SKM-1 (cell line): ENCODE data around the gene SPPL2A.
A peak's percentile ranks its signal among the peaks of the same experiment; 100 is the strongest.
"Not testable (repeated sequence)": the region's sequence is repeated elsewhere in the genome, so short reads cannot be mapped to it uniquely, and the experiment has no call there.

Source experiments
- DNase-seq: peaks from one replicate; lab custom pipeline; 2025; ENCODE audit not compliant: unreplicated experiment; lab: John Stamatoyannopoulos, UW

The SPPL2A gene

DNA sequence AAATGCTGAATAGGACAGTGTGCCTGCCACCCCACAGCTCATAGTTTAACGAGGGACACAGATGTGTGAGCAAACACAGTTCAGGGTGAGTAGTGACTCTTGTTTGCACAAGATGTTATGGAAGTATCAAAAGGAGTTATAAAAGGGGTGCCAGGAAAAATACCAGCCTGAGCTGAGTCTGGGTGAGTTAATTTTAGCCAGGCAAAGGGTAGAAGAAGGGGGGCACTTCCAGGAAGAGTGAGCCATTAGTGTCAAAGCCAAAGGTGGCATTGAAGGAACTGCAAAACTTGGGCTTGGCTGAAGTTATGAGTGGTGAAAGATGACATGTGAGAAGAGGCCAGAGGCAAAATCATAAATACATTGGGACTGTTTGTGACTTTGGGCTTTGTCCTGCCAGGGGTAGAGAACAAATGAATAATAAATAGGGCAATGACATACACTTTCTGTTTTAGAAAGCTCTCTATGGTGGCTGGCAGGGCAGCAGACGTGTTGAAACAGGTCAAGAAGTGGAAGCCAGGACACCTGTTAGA is 1.9 kb upstream of the SPPL2A start:
- no peak for DNase-seq

DNA sequence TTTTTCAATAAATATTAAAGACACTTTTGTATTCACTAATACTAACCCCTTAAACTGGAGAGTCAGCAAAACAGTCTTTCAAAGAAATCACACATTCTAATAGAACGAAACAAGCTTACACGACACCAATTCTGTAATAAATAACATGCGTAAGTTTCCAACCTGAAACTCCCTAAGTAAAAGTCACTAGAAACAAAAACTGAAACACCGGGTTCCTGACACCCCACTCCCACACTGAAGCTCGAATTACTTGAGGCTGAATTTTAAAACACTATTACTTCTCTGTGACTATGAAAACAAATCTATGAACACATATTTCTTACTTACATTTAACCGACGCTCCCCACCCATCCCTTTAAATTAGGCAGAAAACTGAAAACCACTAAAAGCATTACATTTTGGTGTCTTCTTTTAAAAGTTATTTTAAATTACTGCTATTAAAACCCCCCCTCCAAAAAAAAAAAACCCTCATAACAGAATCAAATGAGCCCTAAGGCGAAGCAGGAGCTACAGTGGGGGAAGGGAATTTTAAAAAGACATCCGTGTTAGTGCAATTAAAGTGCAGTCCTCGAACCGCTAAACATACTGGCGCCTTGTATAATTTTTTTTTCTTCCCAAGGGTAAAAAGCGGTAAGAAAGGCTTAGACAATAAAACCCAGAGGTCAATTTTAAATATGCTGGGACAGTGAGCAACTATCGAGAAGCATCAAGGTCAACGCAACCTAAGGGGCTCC is 878 bp downstream of the SPPL2A start:
- peak; percentile 65 for DNase-seq

DNA sequence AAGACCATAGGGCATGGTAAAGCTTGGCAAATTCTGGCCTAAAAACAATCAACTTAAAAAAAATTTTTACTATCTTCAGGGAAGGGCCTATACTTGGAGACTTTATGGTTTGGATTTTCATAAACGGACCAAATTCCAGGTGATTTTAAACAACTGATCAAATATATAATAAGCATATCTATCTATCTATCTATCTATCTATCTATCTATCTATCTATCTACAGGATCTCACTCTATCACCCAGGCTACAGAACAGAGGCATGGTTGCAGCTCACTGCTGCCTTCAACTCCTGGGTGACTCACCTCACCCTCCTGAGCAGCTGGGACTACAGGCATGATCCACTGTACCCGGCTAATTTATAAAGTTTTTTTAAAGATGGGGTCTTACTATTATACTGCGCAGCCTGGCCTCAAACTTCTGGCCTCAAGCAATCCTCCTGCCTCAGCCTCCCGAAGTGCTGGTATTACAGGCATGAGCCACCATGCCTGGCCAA is 6.7 kb downstream of the SPPL2A start:
- DNase-seq, result no peak

DNA sequence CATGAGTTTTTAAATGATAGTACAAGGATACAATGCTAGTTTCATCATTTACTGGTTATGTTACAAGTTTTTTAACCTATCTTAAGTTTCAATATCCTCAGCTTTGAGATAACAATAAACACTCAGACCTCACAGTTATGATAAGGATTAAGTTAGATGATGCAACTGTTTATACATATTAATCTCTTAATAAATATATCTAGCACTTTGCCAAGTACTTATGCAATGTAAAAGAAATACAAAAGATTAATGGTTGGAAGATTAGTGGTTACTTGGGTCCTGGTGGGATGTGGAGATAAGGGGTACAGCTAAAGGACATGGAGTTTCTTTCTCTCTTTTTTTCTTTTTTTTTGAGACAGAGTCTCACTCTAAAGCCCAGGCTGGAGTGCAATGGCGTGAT is 12.0 kb downstream of the SPPL2A start:
- DNase-seq, result no peak

DNA sequence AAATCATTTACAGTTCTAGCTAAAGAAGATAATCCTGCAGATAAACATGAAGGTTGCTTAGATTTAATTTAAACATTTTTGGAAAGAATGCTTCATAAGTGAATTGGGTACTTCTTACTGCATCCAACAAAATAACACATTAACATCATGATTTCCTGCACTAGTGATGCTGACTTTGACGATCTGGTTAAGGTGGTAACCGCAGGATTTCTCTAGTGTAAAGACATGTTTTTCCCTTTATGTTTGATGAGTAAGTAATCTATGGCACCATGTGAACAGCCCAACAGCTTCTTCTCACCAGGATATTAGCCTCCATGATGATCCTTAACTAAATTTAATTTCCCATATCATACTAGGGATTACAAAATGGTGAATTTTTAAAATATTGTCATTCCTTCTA is 14.1 kb downstream of the SPPL2A start:
- no peak for DNase-seq

DNA sequence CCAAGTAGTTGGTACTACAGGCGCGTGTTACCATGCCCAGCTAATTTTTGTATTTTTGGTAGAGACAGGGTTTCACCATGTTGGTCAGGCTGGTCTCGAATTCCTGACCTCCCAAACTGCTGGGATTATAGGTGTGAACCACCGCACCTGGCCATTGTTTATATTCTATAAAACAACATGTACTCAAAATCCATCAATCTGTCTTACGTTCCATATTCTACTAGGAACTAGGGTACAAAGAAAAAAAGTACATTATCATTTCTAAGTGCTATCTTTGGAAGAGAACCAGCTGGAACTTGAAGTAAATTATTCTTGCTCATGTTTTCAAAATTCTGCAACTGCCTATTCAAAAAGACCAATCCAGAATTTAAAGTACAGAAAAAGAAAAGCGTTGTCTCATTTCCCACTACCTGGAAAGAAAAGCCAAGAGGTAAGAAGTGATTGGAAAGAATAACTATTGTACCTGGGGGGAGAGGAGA is 15.2 kb downstream of the SPPL2A start:
- no peak for DNase-seq

DNA sequence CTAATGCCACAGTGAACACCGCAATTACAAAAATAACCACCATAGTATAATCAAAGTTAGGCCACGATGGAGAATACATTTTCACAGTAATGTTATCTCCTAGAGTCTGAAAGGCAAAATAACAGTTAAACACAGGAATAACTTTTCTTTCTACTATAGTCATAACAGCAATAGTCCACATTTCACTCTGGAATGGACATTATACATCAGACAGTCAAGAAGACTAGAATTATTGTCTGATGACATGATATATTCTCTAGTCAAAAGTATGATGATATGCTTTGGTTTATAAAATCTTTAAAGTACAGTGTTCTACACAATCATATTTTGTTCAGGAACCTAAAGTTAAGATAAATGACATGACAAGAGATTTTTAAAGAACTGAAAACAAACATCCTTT is 18.0 kb downstream of the SPPL2A start:
- DNase-seq, result no peak

DNA sequence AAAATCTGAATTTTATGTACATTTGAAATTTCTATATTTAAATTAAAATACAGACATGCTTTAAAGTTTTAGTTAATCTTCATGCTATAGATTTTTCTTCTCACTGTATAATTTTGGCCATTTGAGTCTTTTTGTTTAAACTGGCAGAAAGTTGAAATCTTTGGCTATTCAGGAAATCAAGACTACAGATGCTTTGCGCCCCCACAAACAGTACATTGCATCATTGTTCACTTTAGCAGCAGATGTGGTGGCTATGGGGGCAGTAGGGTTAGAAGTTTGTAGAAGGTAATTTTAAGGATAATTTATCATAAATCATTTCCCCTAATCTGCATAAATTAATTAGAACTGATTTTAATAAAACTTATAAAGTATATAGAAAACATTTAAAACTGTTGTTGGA is 20.9 kb downstream of the SPPL2A start:
- no peak for DNase-seq

DNA sequence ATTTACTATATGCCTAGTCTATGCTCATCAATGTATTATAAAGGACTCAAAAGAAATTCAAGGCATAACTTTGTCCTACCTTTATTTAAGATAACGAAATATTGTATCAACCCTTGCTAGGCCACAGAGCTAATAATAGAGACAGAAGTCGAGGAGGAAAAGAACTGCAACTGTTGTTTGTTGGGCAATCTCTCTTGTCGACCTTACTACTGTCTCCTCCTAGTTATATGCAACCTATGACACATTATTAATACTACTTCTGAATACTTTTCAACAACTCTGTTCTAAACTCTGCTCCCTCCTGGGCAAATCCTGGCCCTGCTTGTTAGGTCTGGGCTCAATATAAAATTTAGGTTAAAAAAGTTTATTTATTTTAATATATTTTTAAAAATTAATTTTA is 24.6 kb downstream of the SPPL2A start:
- no peak for DNase-seq

DNA sequence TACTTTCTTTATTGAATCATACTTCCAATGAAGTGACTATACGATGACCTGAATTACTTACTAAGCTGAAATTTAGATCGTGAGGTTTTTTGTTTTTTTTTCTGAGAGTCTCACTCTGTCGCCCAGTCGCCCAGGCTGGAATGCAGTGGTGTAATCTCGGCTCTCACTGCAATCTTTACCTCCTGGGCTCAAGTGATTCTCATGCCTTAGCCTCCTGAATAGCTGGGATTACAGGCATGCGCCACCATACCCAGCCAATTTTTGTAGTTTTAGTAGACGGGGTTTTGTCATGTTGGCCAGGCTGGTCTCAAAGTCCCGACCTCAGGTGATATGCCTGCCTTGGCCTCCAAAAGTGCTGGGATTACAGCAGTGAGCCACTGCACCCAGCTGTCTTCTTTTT is 28.7 kb downstream of the SPPL2A start:
- DNase-seq, result no peak

DNA sequence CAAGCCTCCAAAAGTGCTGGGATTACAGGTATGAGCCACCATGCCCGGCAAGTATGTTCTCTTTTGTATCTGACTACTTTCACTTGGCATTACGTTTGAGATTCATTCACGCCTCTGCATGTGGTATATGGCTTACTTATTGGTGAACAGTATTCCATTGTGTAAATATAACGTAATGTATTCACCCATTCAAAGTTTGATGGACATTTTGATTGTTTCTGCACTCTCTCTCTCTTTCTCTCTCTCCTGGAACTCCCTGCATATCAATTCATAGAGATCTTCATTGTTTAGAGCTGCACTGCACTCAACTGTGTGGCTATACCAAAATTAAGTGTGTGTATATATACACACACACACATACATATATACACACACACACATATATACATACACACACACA is 30.4 kb downstream of the SPPL2A start:
- DNase-seq, result no peak

DNA sequence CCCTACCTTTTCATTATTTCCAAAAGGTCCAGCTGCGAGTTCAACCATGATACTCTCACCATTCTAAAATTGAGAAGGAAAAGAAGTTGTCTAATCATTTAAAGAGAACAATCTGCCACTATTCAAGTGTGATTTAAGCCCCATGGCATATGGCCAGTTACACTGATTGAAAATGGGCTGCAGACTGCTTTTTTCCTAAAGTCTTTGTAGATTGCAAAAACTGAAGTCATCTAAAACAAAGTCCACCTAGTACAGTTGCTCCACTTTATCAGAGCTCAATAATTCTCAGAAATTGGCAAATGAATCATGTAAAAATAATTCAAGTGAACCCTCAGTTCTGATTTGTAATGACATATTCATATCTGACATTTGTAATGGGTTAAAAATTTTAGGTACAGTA is 39.2 kb downstream of the SPPL2A start:
- no peak for DNase-seq

DNA sequence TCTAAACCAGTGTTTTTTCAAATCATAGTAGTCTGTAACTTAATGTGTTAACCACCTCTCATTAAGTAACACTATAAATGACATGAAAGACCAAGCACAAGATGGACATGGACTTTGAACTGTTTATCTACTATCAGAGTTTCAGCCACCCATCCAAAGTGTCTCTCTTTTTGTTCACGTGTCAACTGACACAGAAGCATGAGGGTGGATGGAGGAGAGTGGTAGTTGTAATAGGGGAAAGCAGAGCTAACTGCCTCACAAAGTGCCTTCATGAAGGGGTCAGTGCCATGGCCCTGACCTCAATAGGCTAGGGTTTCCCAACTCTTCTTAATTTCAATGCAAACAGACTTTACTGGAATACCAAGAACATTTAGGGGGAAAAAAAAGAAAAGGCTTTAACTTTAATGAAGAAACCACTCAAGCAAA is 46.8 kb downstream of the SPPL2A start:
- no peak for DNase-seq

DNA sequence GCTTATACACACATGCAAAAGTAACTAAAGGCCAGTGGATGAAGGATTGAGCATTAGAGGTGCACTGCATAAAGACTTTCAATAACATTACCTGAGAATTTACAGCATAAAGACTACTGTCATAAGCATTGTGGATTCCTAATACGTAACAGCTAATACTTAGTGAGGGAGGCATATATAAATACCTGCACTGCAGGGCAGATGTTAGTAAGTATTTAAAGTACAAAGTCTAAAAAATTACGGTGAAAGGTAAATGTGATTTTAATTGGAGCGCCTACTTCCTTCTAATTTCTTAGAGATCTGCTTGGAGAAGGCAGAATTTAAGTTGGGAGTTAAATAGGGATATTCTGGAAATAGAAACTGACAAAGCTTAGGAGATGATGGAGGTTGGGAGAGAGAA is 53.5 kb downstream of the SPPL2A start:
- no peak for DNase-seq

DNA sequence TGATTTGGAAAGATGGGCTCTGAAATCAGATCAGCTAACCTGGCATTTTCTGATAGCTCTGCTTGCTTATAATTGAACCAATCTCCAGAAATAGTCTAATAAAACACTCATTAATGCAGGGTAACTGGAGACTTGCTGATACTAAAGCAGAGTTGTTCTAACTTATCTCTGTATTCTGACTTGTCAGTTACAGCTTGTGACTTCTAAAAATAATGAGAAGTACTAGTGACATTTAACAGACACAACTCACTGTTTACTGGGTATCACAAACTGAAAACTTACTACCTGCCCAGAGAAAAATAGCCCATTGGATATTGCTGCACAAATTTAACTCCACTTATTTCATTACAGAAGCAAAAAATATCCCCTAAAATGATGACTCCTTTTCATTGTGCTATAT is 54.9 kb downstream of the SPPL2A start:
- no peak for DNase-seq

DNA sequence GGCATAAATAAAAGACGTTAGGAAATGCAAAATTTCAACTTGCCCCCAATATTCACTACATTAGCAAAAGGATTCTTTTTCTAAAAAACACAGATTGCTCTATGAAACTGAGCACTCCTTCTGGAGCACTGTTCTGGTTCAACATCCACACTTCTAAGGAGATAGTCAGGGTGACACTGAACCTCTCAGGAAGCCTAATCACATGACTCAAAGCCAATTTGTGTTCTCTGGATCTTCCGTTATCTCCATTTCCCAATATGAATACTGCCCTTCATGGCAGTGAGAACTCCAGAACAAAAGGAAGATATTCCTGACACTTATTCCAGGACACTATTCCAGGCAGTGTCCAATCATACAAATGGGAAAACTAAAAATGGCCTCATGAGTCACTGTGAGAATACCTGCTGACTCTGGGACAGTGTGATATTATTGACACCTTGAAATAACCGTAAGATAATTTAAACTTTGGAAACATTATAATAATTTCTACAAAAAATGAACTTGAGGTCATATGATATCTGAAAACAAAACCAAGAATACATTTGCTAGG is 57.6 kb downstream of the SPPL2A start:
- no peak for DNase-seq

DNA sequence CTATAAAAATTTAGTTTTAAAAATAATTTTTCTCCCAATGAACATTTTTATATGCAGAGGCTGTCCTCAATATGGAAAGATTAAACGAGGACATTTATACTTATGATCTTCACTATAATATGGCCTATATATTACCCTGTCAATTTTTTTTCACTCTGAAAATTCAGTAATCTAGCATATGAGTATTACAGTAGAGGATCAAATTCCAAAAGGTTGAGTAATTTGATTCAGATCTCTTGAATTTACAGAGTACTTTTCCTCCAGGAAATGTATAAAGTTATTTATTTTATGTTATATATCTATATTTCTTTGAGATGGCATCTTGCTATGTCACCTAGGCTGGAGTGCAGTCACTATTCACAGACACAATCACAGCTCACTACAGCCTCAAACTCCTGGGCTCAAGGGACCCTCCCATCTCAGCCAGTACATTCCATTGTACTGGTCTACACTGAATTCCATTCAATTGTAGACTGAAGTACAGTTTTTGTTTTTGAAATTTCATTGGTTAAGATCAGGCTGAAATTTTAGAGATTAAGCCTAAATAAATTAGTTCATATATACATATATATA is 62.7 kb downstream of the SPPL2A start:
- DNase-seq, result no peak

DNA sequence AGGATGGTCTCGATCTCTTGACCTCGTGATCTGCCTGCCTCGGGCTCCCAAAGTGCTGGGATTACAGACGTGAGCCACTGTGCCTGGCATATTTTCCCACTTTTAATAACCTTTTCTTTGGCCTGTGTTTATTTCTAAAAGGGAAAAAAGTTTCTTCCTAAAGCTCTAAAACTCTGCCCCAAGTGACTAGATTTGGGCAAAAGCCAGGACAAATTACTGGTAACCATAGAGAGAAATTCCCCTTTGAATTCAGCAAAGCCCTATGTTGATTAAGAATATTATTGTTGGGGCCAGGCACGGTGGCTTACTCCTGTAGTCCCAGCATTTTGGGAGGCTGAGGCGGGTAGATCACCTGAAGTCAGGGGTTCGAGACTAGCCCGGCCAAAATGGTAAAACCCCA is 67.4 kb downstream of the SPPL2A start:
- no peak for DNase-seq

DNA sequence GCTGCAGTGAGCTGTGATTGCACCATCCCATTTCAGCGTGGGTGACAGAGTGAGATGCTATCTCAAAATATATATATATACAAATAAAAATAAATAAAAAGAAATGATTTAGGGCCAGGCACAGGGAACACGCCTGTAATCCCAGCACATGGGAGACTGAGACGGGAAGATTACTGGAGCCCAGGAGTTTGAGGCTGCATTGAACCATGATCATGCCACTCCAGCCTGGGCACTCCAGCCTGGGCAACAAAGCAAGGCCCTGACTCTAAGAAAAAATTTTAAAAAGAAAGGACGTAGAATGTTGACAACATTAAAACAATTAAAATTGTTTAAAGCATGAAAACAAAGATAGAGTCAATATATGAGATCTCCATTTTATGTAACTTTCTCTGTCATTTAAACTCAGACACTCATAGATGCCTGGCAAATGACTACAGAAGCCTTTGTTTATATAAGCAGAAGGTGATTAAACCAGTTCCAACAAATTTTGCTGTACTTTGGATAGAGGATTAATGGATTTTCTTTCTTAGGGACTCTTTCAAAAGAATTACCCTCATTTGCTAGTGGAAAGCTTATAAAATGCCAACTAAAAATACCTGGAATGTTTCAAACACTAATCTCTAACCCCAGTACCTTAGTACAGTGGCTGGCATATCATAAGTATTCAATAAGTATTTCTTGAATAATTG is 68.3 kb downstream of the SPPL2A start:
- DNase-seq, result no peak

DNA sequence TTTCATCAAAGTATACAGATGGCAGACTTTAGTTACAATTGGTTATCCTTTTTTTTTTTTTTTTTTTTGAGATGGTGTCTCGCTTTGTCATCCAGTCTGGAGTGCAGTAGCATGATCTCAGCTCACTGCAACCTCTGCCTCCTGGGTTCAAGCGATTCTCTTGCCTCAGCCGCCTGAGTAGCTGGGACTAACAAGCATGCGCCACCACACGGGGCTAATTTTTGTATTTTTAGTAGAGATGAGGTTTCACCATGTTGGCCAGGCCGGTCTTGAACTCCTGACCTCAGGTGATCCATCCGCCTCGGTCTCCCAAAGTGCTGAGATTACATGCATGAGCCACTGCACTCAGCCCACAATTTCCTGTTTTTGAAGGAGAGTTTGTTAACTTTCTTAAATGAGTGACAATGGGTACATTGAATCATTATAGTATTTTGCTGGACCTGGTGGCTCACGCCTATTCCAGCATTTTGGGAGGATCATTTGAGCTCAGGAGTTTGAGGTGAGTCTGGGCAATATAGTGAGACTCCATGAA is 70.8 kb downstream of the SPPL2A start:
- not testable (repeated sequence) for DNase-seq

DNA sequence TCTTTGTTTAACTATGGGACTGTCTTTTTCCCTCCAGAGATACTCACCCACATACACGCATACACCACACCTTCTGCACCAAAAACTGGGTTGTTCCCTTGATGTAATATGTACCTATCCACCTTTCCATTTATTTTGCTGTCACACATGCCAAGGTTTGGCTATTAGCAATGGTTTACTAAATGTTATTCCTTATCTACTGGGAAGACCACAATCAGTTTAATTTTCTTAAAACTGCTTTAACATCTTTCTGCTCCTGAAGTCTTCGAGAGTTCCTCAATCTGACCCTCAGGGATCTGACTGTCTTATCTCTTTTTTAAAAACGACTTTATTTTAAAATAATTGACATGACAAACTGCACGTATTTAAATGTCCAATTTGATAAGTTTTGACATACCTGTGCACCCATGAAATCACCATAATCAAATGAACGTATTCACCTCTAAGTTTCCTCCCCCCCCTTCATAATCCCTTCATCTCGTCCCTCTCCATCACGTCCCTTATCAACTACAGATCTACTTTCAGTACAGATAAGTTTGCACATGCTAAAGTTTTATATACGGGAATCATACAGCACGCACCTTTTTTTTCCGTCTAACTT is 78.1 kb downstream of the SPPL2A start:
- DNase-seq, result no peak
